Sigmoid colon (tissue), 7 donors: Measurements from ENCODE around the gene APOC1. TPM values are rescaled to one million over a fixed set of nuclear protein-coding genes. Genes with fewer than 3 reads are reported as not detected.
A peak's percentile ranks its signal among the peaks of the same experiment; 100 is the strongest.
"Not testable (repeated sequence)": the region's sequence is repeated elsewhere in the genome, so short reads cannot be mapped to it uniquely, and the experiment has no call there.

Source experiments
- DNase-seq: peaks from one replicate; pipeline ENCODE4 v3.0.0-alpha.2; 2019
- H3K27ac ChIP-seq, 4 donors: fragments of 200-600 bp; sonication (generic); one replicate each; pipeline ENCODE4 v1.5.1; 2016 to 2019; ENCODE audit warnings: mild to moderate bottlenecking in 1 of 4
- H3K27me3 ChIP-seq, 3 donors: fragments of 200-600 bp; sonication (generic); one replicate each; pipeline ENCODE4 v1.5.1; 2019; ENCODE audit warnings: mild to moderate bottlenecking in 1 of 3
- H3K36me3 ChIP-seq, 4 donors: fragments of 200-600 bp; sonication (generic); one replicate each; pipeline ENCODE4 v1.5.1; 2016 to 2019
- H3K4me1 ChIP-seq, 4 donors: fragments of 200-600 bp; sonication (generic); one replicate each; pipeline ENCODE4 v1.5.1; 2017 to 2019
- H3K4me3 ChIP-seq, 4 donors: fragments of 200-600 bp; sonication (generic); one replicate each; pipeline ENCODE4 v1.5.1; 2017 to 2019; ENCODE audit warnings: mild to moderate bottlenecking in 2 of 4, moderate library complexity in 1 of 4
- H3K9me3 ChIP-seq, 4 donors: fragments of 200-600 bp in 3 of 4; sonication (generic) in 3 of 4; one replicate each; pipeline versions ENCODE4 v1.5.1 to v1.6.1; 2013 to 2019
- CTCF ChIP-seq, 4 experiments: fragments of 450-650 bp in 3 of 4; fragments of 200-600 bp in 1 of 4; IDR thresholded peaks; one replicate each; pipeline ENCODE4 v1.5.1; 2016 to 2019; ENCODE audit warnings: antibody characterized with exemption in 4 of 4, mild to moderate bottlenecking in 3 of 4, moderate library complexity in 2 of 4
- EP300 ChIP-seq, 4 donors: sonication (generic); formaldehyde crosslinking; IDR thresholded peaks; one replicate each; pipeline ENCODE4 v1.6.1; 2017; ENCODE audit warnings: antibody characterized with exemption in 4 of 4
- POLR2A ChIP-seq, 2 donors: fragments of 450-650 bp; IDR thresholded peaks; one replicate each; pipeline ENCODE4 v1.6.1; 2016; ENCODE audit warnings: antibody characterized with exemption in 2 of 2, mild to moderate bottlenecking in 2 of 2, moderate library complexity in 2 of 2
- POLR2AphosphoS5 ChIP-seq, 4 donors: sonication (generic); formaldehyde crosslinking; IDR thresholded peaks; one replicate each; pipeline ENCODE4 v1.6.1; 2017; ENCODE audit warnings: antibody characterized with exemption in 4 of 4
- WGBS, 2 donors: extraction: QIAGEN DNeasy Blood & Tissue Kit; methylation state at CpG; one replicate each; pipeline ENCODE4 v1.1.7; 2013; 5-methylcytosine and 5-hydroxymethylcytosine counted together
- intact Hi-C: fragments of 100-400 bp; cut with DNase I; formaldehyde crosslinking; loops from one replicate; pipeline ENCODE4 v1.15.1; 2023
- polyA plus RNA-seq, 3 donors: library from polyadenylated mRNA; stranded (reverse); fragments of 200-250 nt; gene quantifications; one replicate each; pipeline ENCODE4 v1.2.3, GENCODE V29; 2013
- total RNA-seq, 4 donors: library from RNA; depleted of rRNA; stranded (reverse); fragments of >200 nt; gene quantifications; one replicate each; pipeline ENCODE4 v1.1.0, GENCODE V29; 2016
- donor health status: healthy with polysubstance abuse.
- donor health status: Bipolar disorder and iron deficiency.
- donor health status: healthy.

The APOC1 gene
- total and polyA plus RNA-seq, 7 donors: 2.3 to 73.3 (median 29.0) TPM; not detected in 1

GRCh38 chr19:44884566-44884965 is 29.8 kb upstream of the APOC1 start:
- TF ChIP-seq EP300 (IDR thresholded peaks at IDR 0.05) (no peak), POLR2A (IDR thresholded peaks at IDR 0.05) (no peak), CTCF (IDR thresholded peaks at IDR 0.05) (no peak), POLR2AphosphoS5 (IDR thresholded peaks at IDR 0.05) (no peak)
- Histone ChIP-seq H3K27ac (no peak overlapping the region), H3K4me3 (no peak overlapping the region), H3K27me3 (no peaks in the 10 kb centered on the region), H3K4me1 (peaks cover 0 to 5% (median 4%) of the 10 kb centered on the region in 4 donors), H3K9me3 (no peaks in the 10 kb centered on the region), H3K36me3 (peaks cover 0 to 57% (median 10%) of the 10 kb centered on the region in 4 donors)
- 90 to 92% methylated on average over 4 of the region's 4 CpGs for WGBS, 2 donors
- no peak for DNase-seq
- intact Hi-C loops: no loop called here

GRCh38 chr19:44886141-44886540 is 28.3 kb upstream of the APOC1 start:
- no peak overlapping the region for H3K27ac ChIP-seq
- DNase-seq: no peak
- no peak overlapping the region for H3K4me3 ChIP-seq
- WGBS, 2 donors: 93 to 95% methylated on average over 6 of the region's 6 CpGs
- no peaks in the 10 kb centered on the region for H3K27me3 ChIP-seq
- no peak for TF ChIP-seq POLR2AphosphoS5 (IDR thresholded peaks at IDR 0.05)
- TF ChIP-seq CTCF (IDR thresholded peaks at IDR 0.05): no peak
- TF ChIP-seq POLR2A (IDR thresholded peaks at IDR 0.05): no peak
- no peak for TF ChIP-seq EP300 (IDR thresholded peaks at IDR 0.05)
- H3K4me1 ChIP-seq: peaks cover 0 to 11% (median 10%) of the 10 kb centered on the region in 4 donors
- H3K9me3 ChIP-seq: no peaks in the 10 kb centered on the region
- H3K36me3 ChIP-seq: peaks cover 0 to 53% (median 10%) of the 10 kb centered on the region in 4 donors
- intact Hi-C loops: no loop called here

- intact Hi-C loops: no loop called here
- 89 to 91% methylated on average over 4 of the region's 4 CpGs for whole genome bisulfite sequencing, 2 donors
- DNase-seq: no peak
- TF ChIP-seq POLR2A (IDR thresholded peaks at IDR 0.05) (no peak), CTCF (IDR thresholded peaks at IDR 0.05) (no peak), POLR2AphosphoS5 (IDR thresholded peaks at IDR 0.05) (no peak), EP300 (IDR thresholded peaks at IDR 0.05) (no peak)
- H3K27me3 ChIP-seq: no peaks in the 10 kb centered on the region
- H3K27ac ChIP-seq: no peak overlapping the region
- no peak overlapping the region for H3K4me3 ChIP-seq
- H3K9me3 ChIP-seq: no peaks in the 10 kb centered on the region
- peaks cover 0 to 23% (median 21%) of the 10 kb centered on the region in 4 donors for H3K4me1 ChIP-seq
- H3K36me3 ChIP-seq: peaks cover 0 to 55% (median 11%) of the 10 kb centered on the region in 4 donors
These were observed 26.8 kb upstream of the APOC1 start for GRCh38 chr19:44887648-44888047.

- H3K4me1 ChIP-seq: peaks cover 0 to 26% (median 24%) of the 10 kb centered on the region in 4 donors
- H3K36me3 ChIP-seq: peaks cover 5 to 56% (median 17%) of the 10 kb centered on the region in 4 donors
- DNase-seq, H3K27me3 ChIP-seq, H3K9me3 ChIP-seq, H3K4me3 ChIP-seq, intact Hi-C loops, H3K27ac ChIP-seq: not testable (repeated sequence)
- WGBS, 2 donors: 91 to 98% methylated on average over 5 of the region's 5 CpGs
These were observed 26.1 kb upstream of the APOC1 start for GRCh38 chr19:44888335-44888734.

GRCh38 chr19:44889830-44890365 is 24.5 kb upstream of the APOC1 start:
- WGBS, 2 donors: 42 to 58% methylated on average over 17 of the region's 17 CpGs
- peaks cover 0 to 26% (median 24%) of the 10 kb centered on the region in 4 donors for H3K4me1 ChIP-seq
- no peaks in the 10 kb centered on the region for H3K27me3 ChIP-seq
- H3K4me3 ChIP-seq: peak overlapping the region; percentile 50 to 65 (median 58)
- TF ChIP-seq POLR2A (IDR thresholded peaks at IDR 0.05): no peak
- TF ChIP-seq CTCF (IDR thresholded peaks at IDR 0.05): no peak
- TF ChIP-seq EP300 (IDR thresholded peaks at IDR 0.05): no peak
- no peak for TF ChIP-seq POLR2AphosphoS5 (IDR thresholded peaks at IDR 0.05)
- DNase-seq: no peak
- intact Hi-C loops: loop anchor here (2.0 to 5.0 kb wide), 2 partner anchors 41 to 362 kb away; partner anchors contain the start of gene MARK4
- H3K27ac ChIP-seq: peak overlapping the region; percentile 91 to 96 (median 94)
- no peaks in the 10 kb centered on the region for H3K9me3 ChIP-seq
- H3K36me3 ChIP-seq: peaks cover 17 to 59% (median 31%) of the 10 kb centered on the region in 4 donors
